PC-3 (cell line): ENCODE measurements around the gene PPIC. TPM values are rescaled to one million over a fixed set of nuclear protein-coding genes. Genes with fewer than 3 reads are reported as not detected.

Experiments
- ATAC-seq: fragments of 200-7000 bp; cut with Tn5 transposase; 2 replicates; pipeline ENCODE4 v1.9.1; 2020; ENCODE audit warnings: mild to moderate bottlenecking, moderate library complexity
- BruUV-seq: library from RNA; stranded (reverse); fragments of 400-500 nt; replicated peaks from 2 replicates; lab custom pipeline; 2021; lab: Mats Ljungman, UMichigan
- CTCF ChIA-PET: fragments of 300-600 bp; sonication (Branson Sonifier 250); formaldehyde crosslinking; loops from one replicate; lab custom pipeline; 2022; ENCODE audit warnings: antibody characterized with exemption; lab: Charles Lee
- POLR2A ChIA-PET: fragments of 300-600 bp; sonication (Branson Sonifier 250); formaldehyde crosslinking; loops from one replicate; lab custom pipeline; 2022; ENCODE audit warnings: antibody characterized with exemption; ENCODE audit not compliant: unreplicated experiment; lab: Charles Lee
- DNase-seq: peaks from one replicate; pipeline ENCODE4 v3.0.0-alpha.2; 2015
- H2AFZ ChIP-seq: fragments of 300-600 bp; sonication (generic); 2 replicates; pipeline ENCODE4 v1.6.0; 2016; ENCODE audit warnings: antibody characterized with exemption, low read length
- H3F3A ChIP-seq: fragments of 300-600 bp; sonication (generic); one replicate; pipeline ENCODE4 v1.6.0; 2017; ENCODE audit warnings: antibody characterized with exemption, low read length, control low read depth, mild to moderate bottlenecking; ENCODE audit not compliant: unreplicated experiment
- H3K27ac ChIP-seq: fragments of 300-600 bp; sonication (generic); 2 replicates; pipeline ENCODE4 v1.5.1; 2016; ENCODE audit warnings: mild to moderate bottlenecking, low read length
- H3K27me3 ChIP-seq: fragments of 300-600 bp; sonication (generic); 2 replicates; pipeline ENCODE4 v1.6.1; 2016; ENCODE audit warnings: low read length, mixed read lengths
- H3K36me3 ChIP-seq: fragments of 300-600 bp; sonication (generic); 2 replicates; pipeline ENCODE4 v1.6.1; 2016; ENCODE audit warnings: low read depth, mixed run types, low read length, mixed read lengths
- H3K4me1 ChIP-seq: fragments of 300-600 bp; sonication (generic); 2 replicates; pipeline ENCODE4 v1.5.1; 2016; ENCODE audit warnings: low read length; ENCODE audit not compliant: insufficient read depth
- H3K4me2 ChIP-seq: fragments of 300-600 bp; sonication (generic); 2 replicates; pipeline ENCODE4 v1.6.0; 2016; ENCODE audit warnings: low read length
- H3K4me3 ChIP-seq: fragments of 300-600 bp; sonication (generic); 2 replicates; pipeline ENCODE4 v1.5.1; 2016; ENCODE audit warnings: mild to moderate bottlenecking, low read length, mixed read lengths
- H3K79me2 ChIP-seq: fragments of 300-600 bp; sonication (generic); 2 replicates; pipeline ENCODE4 v1.6.1; 2017; ENCODE audit warnings: low read length, mixed read lengths
- H3K9ac ChIP-seq: fragments of 300-600 bp; sonication (generic); 2 replicates; pipeline ENCODE4 v1.6.0; 2016; ENCODE audit warnings: mild to moderate bottlenecking, low read length
- H3K9me2 ChIP-seq: fragments of 300-600 bp; sonication (generic); replicated peaks from 2 replicates; pipeline ENCODE4 v1.6.1; 2016; ENCODE audit warnings: mixed run types, low read length, mixed read lengths
- H3K9me3 ChIP-seq: fragments of 300-600 bp; sonication (generic); 2 replicates; pipeline ENCODE4 v1.6.1; 2016; ENCODE audit warnings: low read length, mixed read lengths
- H4K20me1 ChIP-seq: fragments of 300-600 bp; sonication (generic); 2 replicates; pipeline ENCODE4 v1.6.1; 2016; ENCODE audit warnings: low read length, mixed read lengths
- EZH2 ChIP-seq: fragments of 300-600 bp; sonication (generic); IDR thresholded peaks from one replicate; pipeline ENCODE4 v1.6.1; 2017; ENCODE audit warnings: antibody characterized with exemption, mild to moderate bottlenecking, low read length; ENCODE audit not compliant: unreplicated experiment
- EZH2phosphoT487 ChIP-seq: fragments of 300-600 bp; sonication (generic); IDR thresholded peaks from 2 replicates; pipeline ENCODE4 v1.6.1; 2018; ENCODE audit warnings: mild to moderate bottlenecking, antibody characterized with exemption, low read length, borderline replicate concordance
- intact Hi-C: fragments of 100-400 bp; cut with micrococcal nuclease; formaldehyde crosslinking; loops from 2 replicates; pipeline ENCODE4 v1.9.0; 2023
- total RNA-seq: library from RNA; depleted of rRNA; stranded (reverse); fragments of >200 nt; gene quantifications from 2 replicates; pipeline ENCODE4 v1.2.3, GENCODE V29; 2014
- TF ChIP-seq, protein P1 (sequence below): fragments of 300-600 bp; sonication (generic); conservative IDR thresholded peaks from 2 replicates; pipeline ENCODE4 v1.5.1; 2017; ENCODE audit warnings: antibody characterized with exemption, low read depth, mild to moderate bottlenecking, low read length

Gene PPIC
- total RNA-seq, 1 experiment from 2014 or later: 14.6 TPM

DNA sequence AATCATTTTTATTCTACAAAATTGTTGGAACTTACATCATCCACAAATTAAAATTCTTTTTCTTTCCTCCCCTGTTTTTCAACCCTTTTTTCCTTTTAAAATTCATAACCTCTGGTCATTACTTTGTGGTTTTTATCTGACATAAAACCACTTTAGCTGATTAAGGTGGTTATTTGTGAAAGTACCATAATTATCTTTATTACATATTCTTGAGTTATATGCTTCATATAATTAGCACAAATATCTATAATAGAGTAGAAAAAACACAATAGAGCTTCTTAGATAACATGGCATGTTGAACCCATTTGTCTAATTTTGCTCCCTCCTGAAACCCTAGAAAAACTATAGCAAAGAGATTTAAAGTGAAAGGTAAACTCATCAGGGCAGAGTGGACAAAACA is 22.9 kb upstream of the PPIC start:
- Histone ChIP-seq H3K4me3 (no peak overlapping the region), H3K4me2 (no peak overlapping the region), H4K20me1 (no peaks in the 10 kb centered on the region), H3K36me3 (no peaks in the 10 kb centered on the region), H3K79me2 (no peaks in the 10 kb centered on the region), H3K4me1 (no peaks in the 10 kb centered on the region), H3K9me3 (no peaks in the 10 kb centered on the region), H3F3A (no peaks in the 10 kb centered on the region), H3K27ac (no peak overlapping the region), H3K27me3 (no peaks in the 10 kb centered on the region), H2AFZ (no peak overlapping the region), H3K9me2 (no peaks in the 10 kb centered on the region), H3K9ac (no peak overlapping the region)
- ChIA-PET CTCF (no interaction called here), POLR2A (no interaction called here)
- no TSS peak for BruUV-seq
- DNase-seq (no peak), ATAC-seq (no peak)
- intact Hi-C loops: no loop called here
- TF ChIP-seq EZH2phosphoT487: no peak
- TF ChIP-seq, protein P1, sequence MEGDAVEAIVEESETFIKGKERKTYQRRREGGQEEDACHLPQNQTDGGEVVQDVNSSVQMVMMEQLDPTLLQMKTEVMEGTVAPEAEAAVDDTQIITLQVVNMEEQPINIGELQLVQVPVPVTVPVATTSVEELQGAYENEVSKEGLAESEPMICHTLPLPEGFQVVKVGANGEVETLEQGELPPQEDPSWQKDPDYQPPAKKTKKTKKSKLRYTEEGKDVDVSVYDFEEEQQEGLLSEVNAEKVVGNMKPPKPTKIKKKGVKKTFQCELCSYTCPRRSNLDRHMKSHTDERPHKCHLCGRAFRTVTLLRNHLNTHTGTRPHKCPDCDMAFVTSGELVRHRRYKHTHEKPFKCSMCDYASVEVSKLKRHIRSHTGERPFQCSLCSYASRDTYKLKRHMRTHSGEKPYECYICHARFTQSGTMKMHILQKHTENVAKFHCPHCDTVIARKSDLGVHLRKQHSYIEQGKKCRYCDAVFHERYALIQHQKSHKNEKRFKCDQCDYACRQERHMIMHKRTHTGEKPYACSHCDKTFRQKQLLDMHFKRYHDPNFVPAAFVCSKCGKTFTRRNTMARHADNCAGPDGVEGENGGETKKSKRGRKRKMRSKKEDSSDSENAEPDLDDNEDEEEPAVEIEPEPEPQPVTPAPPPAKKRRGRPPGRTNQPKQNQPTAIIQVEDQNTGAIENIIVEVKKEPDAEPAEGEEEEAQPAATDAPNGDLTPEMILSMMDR: no peak
- no peak for TF ChIP-seq EZH2

GRCh38 chr5:123051206-123051605 is 14.7 kb upstream of the PPIC start:
- Histone ChIP-seq H3K27me3 (no peaks in the 10 kb centered on the region), H3K27ac (no peak overlapping the region), H3K36me3 (no peaks in the 10 kb centered on the region), H3K4me1 (no peaks in the 10 kb centered on the region), H3F3A (no peaks in the 10 kb centered on the region), H3K9me3 (no peaks in the 10 kb centered on the region), H2AFZ (no peak overlapping the region), H3K4me3 (no peak overlapping the region), H3K4me2 (no peak overlapping the region), H3K79me2 (no peaks in the 10 kb centered on the region), H3K9me2 (no peaks in the 10 kb centered on the region), H3K9ac (no peak overlapping the region), H4K20me1 (no peaks in the 10 kb centered on the region)
- TF ChIP-seq EZH2phosphoT487 (no peak), EZH2 (no peak)
- TF ChIP-seq, protein P1: no peak
- BruUV-seq: no TSS peak
- no peak for ATAC-seq
- ChIA-PET POLR2A (no interaction called here), CTCF (no interaction called here)
- intact Hi-C loops: no loop called here
- no peak for DNase-seq

- Histone ChIP-seq H3K36me3 (no peaks in the 10 kb centered on the region), H2AFZ (no peak overlapping the region), H3K4me3 (no peak overlapping the region), H3K9me2 (no peaks in the 10 kb centered on the region), H4K20me1 (no peaks in the 10 kb centered on the region), H3K9ac (no peak overlapping the region), H3K4me2 (no peak overlapping the region), H3K79me2 (no peaks in the 10 kb centered on the region), H3K4me1 (no peaks in the 10 kb centered on the region), H3K27ac (no peak overlapping the region), H3K9me3 (no peaks in the 10 kb centered on the region), H3F3A (no peaks in the 10 kb centered on the region), H3K27me3 (no peaks in the 10 kb centered on the region)
- TF ChIP-seq EZH2 (no peak), EZH2phosphoT487 (no peak)
- TF ChIP-seq, protein P1: no peak
- CTCF ChIA-PET: no interaction called here
- no peak for DNase-seq
- no peak for ATAC-seq
- intact Hi-C loops: no loop called here
- no TSS peak for BruUV-seq
- POLR2A ChIA-PET: no interaction called here
Observed at GRCh38 chr5:123047706-123048105, 11.2 kb upstream of the PPIC start.
